Cardiac muscle cell (in vitro differentiated cells and primary cell): ENCODE measurements around the gene CCSER1. TPM values are rescaled to one million over a fixed set of nuclear protein-coding genes. Genes with fewer than 3 reads are reported as not detected.
"Not testable (repeated sequence)": the region's sequence is repeated elsewhere in the genome, so short reads cannot be mapped to it uniquely, and the experiment has no call there.

ENCODE experiments used
- DNase-seq, 2 donors: peaks; one replicate each; pipeline versions ENCODE4 v3.0.0 to v3.0.0-alpha.2; 2010 to 2017; ENCODE audit warnings: low read depth in 1 of 2, low spot score in 1 of 2
- H3K27ac ChIP-seq: fragments of 200-600 bp; sonication (generic); 2 replicates; pipeline ENCODE4 v1.5.1; 2016
- H3K27me3 ChIP-seq: fragments of 200-600 bp; sonication (generic); 2 replicates; pipeline ENCODE4 v1.6.0; 2016; ENCODE audit warnings: control low read depth
- H3K36me3 ChIP-seq: fragments of 200-600 bp; sonication (generic); 2 replicates; pipeline ENCODE4 v1.5.1; 2016; ENCODE audit warnings: control low read depth
- H3K4me1 ChIP-seq: fragments of 200-600 bp; sonication (generic); 2 replicates; pipeline ENCODE4 v1.8.1; 2017; ENCODE audit warnings: low read depth, mild to moderate bottlenecking, mixed run types
- H3K4me3 ChIP-seq: fragments of 200-600 bp; sonication (generic); 2 replicates; pipeline ENCODE4 v1.5.1; 2016; ENCODE audit warnings: mild to moderate bottlenecking
- H3K9me3 ChIP-seq: fragments of 200-600 bp; sonication (generic); 2 replicates; pipeline ENCODE4 v1.5.1; 2017; ENCODE audit warnings: low read depth, mild to moderate bottlenecking, control low read depth
- polyA plus RNA-seq: library from polyadenylated mRNA; unstranded; fragments of >200 nt; fragmentation: Nextera tagmentation; extraction: Ambion mirVana; gene quantifications from 2 replicates; pipeline ENCODE4 v1.2.1, GENCODE V29; 2016
- total RNA-seq: library from RNA; depleted of rRNA; stranded (reverse); fragments of >200 nt; gene quantifications from 2 replicates; pipeline ENCODE4 v1.2.3, GENCODE V29; 2016
- TF ChIP-seq, protein P1 (sequence below): IDR thresholded peaks from 2 replicates; pipeline ENCODE4 v1.5.1; 2012; ENCODE audit warnings: low read depth, mild to moderate bottlenecking, low read length

The CCSER1 gene
- total and polyA plus RNA-seq, 2 experiments from 2014 or later = 0.77 to 3.6 TPM

DNA sequence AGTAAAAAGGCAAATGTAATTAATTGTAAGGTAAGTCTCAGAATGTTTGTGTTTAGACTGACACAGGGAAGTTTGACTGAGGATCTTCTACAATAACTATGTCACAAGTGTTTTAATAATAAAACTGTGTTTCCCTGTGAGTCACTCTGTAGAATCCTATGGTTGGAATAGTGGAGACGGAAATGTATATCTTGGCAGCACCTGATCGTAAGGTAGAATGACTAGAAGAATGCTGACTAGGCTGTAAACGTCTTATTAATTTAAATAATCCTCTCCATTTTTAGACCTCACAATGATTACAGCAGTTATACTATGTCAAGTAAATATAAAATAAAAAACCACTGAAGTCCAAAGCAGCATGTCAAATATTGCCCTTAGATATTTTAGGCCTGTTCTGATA, 266.0 kb downstream of the CCSER1 start:
- Histone ChIP-seq H3K4me1 (no peaks in the 10 kb centered on the region), H3K4me3 (no peak overlapping the region), H3K27ac (no peak overlapping the region), H3K36me3 (no peaks in the 10 kb centered on the region), H3K9me3 (no peaks in the 10 kb centered on the region), H3K27me3 (no peaks in the 10 kb centered on the region)
- DNase-seq = no peak
- TF ChIP-seq, protein P1, sequence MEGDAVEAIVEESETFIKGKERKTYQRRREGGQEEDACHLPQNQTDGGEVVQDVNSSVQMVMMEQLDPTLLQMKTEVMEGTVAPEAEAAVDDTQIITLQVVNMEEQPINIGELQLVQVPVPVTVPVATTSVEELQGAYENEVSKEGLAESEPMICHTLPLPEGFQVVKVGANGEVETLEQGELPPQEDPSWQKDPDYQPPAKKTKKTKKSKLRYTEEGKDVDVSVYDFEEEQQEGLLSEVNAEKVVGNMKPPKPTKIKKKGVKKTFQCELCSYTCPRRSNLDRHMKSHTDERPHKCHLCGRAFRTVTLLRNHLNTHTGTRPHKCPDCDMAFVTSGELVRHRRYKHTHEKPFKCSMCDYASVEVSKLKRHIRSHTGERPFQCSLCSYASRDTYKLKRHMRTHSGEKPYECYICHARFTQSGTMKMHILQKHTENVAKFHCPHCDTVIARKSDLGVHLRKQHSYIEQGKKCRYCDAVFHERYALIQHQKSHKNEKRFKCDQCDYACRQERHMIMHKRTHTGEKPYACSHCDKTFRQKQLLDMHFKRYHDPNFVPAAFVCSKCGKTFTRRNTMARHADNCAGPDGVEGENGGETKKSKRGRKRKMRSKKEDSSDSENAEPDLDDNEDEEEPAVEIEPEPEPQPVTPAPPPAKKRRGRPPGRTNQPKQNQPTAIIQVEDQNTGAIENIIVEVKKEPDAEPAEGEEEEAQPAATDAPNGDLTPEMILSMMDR = no peak

DNA sequence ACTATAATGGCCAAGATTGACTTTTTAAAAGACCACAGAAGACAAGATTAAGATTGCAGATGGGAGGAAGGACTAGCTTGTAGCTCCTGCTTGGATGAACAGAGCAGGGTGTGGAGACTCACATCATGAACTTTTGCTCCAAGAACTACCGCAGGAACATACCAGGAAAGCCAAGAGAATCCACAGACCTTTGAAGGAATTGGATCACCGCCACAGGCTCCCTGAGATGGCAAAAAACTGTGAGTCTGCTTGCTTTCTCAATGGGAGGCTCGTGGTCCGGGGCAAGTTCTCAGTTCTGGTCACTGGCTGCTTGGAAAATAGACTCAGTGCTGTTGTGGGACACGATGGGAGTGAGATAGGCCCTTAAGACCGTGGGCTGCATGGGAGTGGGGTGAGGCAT, 276.6 kb downstream of the CCSER1 start:
- Histone ChIP-seq H3K27ac (no peak overlapping the region), H3K36me3 (no peaks in the 10 kb centered on the region), H3K9me3 (no peaks in the 10 kb centered on the region), H3K27me3 (no peaks in the 10 kb centered on the region), H3K4me3 (no peak overlapping the region), H3K4me1 (no peaks in the 10 kb centered on the region)
- TF ChIP-seq, protein P1 = no peak
- no peak for DNase-seq

DNA sequence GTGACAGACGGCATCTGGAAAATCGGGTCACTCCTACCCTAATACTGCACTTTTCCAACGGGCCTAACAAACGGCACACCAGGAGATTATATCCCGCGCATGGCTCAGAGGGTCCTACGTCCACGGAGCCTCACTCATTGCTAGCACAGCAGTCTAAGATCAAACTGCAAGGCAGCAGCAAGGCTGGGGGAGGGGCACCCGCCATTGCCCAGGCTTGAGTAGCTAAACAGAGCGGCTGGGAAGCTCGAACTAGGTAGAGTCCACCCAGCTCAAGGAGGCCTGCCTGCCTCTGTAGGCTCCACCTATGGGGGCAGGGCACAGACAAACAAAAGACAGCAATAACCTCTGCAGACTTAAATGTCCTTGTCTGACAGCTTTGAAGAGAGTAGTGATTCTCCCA, 280.7 kb downstream of the CCSER1 start:
- not testable (repeated sequence) for H3K9me3 ChIP-seq, H3K27me3 ChIP-seq, DNase-seq, H3K4me3 ChIP-seq, H3K27ac ChIP-seq, H3K4me1 ChIP-seq, H3K36me3 ChIP-seq

DNA sequence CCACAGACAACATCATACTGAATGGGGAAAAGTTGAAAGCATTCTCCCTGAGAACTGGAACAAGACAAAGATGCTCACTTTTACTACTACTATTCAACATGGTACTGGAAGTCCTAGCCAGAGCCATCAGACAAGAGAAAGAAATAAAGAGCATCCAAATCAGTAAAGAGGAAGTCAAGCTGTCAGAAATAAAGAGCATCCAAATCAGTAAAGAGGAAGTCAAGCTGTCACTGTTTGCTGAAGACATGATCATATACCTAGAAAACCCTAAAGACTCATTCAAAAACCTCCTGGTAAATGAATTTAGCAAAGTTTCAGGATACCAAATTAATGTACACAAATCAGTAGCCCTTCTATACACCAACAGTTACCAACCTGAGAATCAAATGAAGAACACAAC, 285.6 kb downstream of the CCSER1 start:
- H3K4me3 ChIP-seq, H3K27me3 ChIP-seq, H3K4me1 ChIP-seq, H3K9me3 ChIP-seq, H3K36me3 ChIP-seq, DNase-seq, H3K27ac ChIP-seq: not testable (repeated sequence)

DNA sequence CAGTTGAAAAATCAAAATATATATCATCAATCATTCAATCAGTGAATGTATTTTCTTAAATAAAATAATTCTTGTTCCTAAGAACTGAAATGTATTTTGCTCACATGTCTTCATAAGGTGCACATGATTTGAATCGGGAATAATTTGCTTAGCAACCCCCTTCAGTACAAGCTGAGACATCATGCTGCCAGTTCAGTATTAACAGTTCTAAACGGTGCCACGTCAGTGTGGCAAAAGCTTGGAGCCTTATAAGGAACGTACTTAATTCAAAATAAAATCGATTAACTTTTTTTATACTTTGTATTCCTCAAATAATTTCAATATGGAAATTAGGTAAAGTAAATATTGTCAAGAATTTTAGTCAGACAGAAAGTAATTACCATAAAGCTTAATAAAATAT, 287.9 kb downstream of the CCSER1 start:
- H3K27ac ChIP-seq = no peak overlapping the region
- no peak for DNase-seq
- no peaks in the 10 kb centered on the region for H3K9me3 ChIP-seq
- H3K4me1 ChIP-seq = no peaks in the 10 kb centered on the region
- TF ChIP-seq, protein P1 = no peak
- H3K36me3 ChIP-seq = no peaks in the 10 kb centered on the region
- no peaks in the 10 kb centered on the region for H3K27me3 ChIP-seq
- H3K4me3 ChIP-seq = no peak overlapping the region

DNA sequence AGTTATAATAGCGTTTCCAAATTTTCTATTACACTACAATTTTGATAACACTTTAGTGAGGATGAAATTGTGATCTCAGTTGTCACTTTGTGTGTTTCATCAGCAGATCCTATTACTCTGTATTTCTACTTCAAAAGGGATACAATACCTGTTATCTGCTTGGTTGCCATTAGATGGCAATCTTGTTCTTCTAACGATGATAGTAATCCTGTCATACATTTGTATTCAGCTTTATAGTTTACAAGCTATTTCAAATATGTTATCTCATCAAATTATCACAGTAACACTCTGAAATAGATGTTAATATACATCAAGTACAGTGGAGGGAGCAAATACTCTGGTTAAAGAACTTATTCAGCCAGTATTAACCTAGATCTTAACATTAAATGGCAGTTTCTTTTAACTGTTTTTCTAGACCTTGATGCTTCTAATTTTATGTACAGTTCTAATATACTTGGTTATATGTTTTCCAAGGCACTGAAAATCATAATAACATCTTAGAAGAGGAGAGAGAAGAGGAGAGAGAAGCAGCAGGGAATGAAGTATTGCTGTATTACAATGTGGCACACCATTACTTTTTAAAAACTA, 292.0 kb downstream of the CCSER1 start:
- no peak overlapping the region for H3K4me3 ChIP-seq
- H3K36me3 ChIP-seq = no peaks in the 10 kb centered on the region
- DNase-seq = peak; percentile 15 to 39
- H3K9me3 ChIP-seq = no peaks in the 10 kb centered on the region
- H3K27ac ChIP-seq = no peak overlapping the region
- H3K4me1 ChIP-seq = no peaks in the 10 kb centered on the region
- no peaks in the 10 kb centered on the region for H3K27me3 ChIP-seq
- TF ChIP-seq, protein P1 = peak; percentile 44

DNA sequence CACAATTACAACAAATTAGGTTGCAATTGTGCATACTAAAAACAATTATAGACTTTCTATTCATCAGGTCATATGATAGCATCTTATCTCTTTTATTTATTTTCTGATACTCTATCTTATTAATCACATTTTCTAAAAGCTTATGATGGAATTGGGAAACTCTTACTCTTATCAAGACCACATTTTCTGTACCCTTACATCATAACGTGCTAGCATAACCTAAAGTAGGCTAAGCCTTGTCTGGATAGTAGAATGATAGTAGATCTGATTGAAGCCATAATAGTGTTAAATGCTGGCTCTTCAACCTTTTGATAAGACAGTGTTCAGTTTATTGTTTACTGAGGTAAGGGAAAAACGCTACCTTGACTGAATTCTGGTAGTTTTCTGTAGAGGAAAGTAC, 294.0 kb downstream of the CCSER1 start:
- no peaks in the 10 kb centered on the region for H3K4me1 ChIP-seq
- DNase-seq = no peak
- H3K27me3 ChIP-seq = no peaks in the 10 kb centered on the region
- no peaks in the 10 kb centered on the region for H3K9me3 ChIP-seq
- H3K36me3 ChIP-seq = no peaks in the 10 kb centered on the region
- H3K4me3 ChIP-seq = no peak overlapping the region
- no peak overlapping the region for H3K27ac ChIP-seq
- TF ChIP-seq, protein P1 = no peak
